ENCODE data around the gene TNIK. TPM values are rescaled to one million over a fixed set of nuclear protein-coding genes. Genes with fewer than 3 reads are reported as not detected.

TNIK gene
- total and polyA plus RNA-seq, 2 donors = 6.5 to 9.0 TPM

DNA sequence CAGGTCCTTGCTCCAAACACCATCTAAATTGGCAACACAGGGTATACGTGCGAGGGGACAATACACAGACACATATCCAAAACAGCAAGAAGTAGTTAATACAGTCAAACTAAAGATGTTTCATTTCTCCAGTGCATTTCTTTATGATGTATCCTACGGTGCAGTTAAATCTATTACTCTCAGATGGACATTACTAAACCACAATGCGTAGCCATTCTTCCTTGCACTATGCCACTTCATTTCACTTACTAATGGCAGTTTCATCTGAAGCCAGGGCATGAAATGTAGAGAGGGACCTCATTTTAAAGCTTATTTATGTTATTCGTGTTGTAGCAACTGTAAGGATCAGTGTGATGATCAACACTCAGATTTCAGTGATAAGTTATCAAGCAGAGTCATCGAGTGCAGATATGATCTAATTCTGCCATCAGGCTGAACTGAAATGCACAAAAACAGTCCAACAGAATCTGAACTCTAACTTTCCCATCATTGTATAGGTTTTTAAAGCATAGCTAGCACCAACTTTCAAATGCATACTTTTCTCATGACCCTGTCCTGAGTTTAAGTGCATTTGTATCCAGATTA, 14.5 kb downstream of the TNIK start:
- Histone ChIP-seq H3K27ac (ENCODE audit: low read depth in 1 of 2, low read length in 1 of 2) (no peak overlapping the region), H3K4me1 (ENCODE audit: control insufficient read depth in 2 of 2, insufficient read depth in 2 of 2, low read length in 2 of 2) (no peaks in the 10 kb centered on the region), H3K4me3 (ENCODE audit: low read length in 2 of 2) (no peak overlapping the region), H3K27me3 (ENCODE audit: control insufficient read depth in 2 of 2, insufficient read depth in 1 of 2, low read length in 1 of 2) (no peaks in the 10 kb centered on the region), H3K36me3 (ENCODE audit: control insufficient read depth in 2 of 2, insufficient read depth in 2 of 2, low read length in 1 of 2) (no peaks in the 10 kb centered on the region), H3K9me3 (ENCODE audit: control insufficient read depth in 2 of 2, insufficient read depth in 1 of 2, low read length in 1 of 2) (no peaks in the 10 kb centered on the region)
- DNase-seq (ENCODE audit: low read depth in 6 of 9, low spot score in 9 of 9) = no peak
- 93% methylated on average over 6 of the region's 6 CpGs for WGBS

DNA sequence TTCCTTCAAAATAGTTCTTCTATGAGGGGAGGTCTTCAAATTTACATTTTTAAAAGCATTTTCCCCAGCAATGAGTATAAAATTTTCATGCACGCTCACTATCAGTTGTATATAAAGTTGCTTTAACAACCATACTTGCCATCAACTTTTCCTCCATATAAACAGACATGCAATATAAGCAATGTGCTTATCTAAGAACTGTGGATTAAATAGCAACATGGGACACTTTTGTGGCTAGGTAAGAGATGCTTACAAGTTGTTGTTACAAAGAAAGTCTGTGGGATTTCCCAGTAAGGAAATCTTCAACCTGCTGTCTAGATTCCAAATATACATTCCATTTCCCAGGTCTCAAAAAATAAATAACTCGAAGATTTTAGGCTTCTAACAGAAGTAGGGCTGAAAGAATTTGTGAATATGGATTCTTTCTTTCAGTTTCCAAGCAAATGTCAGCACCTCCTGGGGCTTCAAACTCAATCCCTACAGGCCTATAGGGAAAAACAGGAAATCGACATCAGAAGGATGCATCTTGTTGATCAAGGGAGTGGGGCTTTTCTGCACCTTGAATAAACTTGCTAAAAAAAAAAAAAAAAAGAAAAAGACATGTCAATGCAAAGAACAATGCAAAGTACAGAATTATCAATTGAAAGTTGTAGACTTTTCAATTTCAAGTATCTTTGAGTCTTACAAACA, 16.1 kb downstream of the TNIK start:
- no peak overlapping the region for H3K4me3 ChIP-seq (ENCODE audit: low read length in 2 of 2)
- H3K27ac ChIP-seq (ENCODE audit: low read depth in 1 of 2, low read length in 1 of 2) = no peak overlapping the region
- no peaks in the 10 kb centered on the region for H3K36me3 ChIP-seq (ENCODE audit: control insufficient read depth in 2 of 2, insufficient read depth in 2 of 2, low read length in 1 of 2)
- H3K9me3 ChIP-seq (ENCODE audit: control insufficient read depth in 2 of 2, insufficient read depth in 1 of 2, low read length in 1 of 2) = no peaks in the 10 kb centered on the region
- no peaks in the 10 kb centered on the region for H3K4me1 ChIP-seq (ENCODE audit: control insufficient read depth in 2 of 2, insufficient read depth in 2 of 2, low read length in 2 of 2)
- DNase-seq (ENCODE audit: low read depth in 6 of 9, low spot score in 9 of 9) = no peak
- 95% methylated on average over 3 of the region's 3 CpGs for WGBS
- no peaks in the 10 kb centered on the region for H3K27me3 ChIP-seq (ENCODE audit: control insufficient read depth in 2 of 2, insufficient read depth in 1 of 2, low read length in 1 of 2)

DNA sequence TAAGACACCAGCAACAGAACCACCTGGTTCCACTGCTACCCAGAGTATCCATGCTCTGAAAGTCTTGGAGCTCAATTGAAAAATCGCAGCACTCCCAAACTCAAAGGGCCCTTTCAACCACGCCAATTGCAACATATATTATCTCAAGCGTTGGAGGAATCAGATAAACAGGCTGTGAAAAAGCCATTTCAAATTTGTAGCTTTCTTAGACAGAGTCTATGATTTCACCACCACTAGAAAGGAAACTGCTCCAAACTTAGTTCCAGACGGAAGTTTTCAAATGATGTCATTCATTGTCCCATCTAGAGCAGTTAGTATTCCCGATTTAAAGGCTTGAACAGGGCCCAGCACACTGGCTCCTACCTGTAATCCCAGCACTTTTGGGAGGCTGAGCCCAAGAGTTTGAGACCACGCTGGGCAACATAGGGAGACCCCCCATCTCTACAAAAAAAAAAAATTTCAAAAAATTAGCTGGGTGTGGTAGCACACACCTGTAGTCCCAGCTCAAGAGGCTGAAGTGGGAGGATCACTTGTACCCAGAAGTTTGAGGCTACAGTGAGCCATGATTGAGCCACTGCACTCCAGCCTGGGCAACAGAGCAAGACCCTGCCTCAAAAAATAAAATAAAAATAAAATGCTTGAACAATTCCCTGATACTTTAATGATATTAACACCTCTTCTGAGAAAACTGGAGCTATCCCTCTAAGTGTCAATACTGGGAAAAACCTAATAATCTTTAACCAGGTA, 16.8 kb downstream of the TNIK start:
- Histone ChIP-seq H3K4me3 (ENCODE audit: low read length in 2 of 2) (no peak overlapping the region), H3K9me3 (ENCODE audit: control insufficient read depth in 2 of 2, insufficient read depth in 1 of 2, low read length in 1 of 2) (no peaks in the 10 kb centered on the region), H3K4me1 (ENCODE audit: control insufficient read depth in 2 of 2, insufficient read depth in 2 of 2, low read length in 2 of 2) (no peaks in the 10 kb centered on the region), H3K27me3 (ENCODE audit: control insufficient read depth in 2 of 2, insufficient read depth in 1 of 2, low read length in 1 of 2) (no peaks in the 10 kb centered on the region), H3K27ac (ENCODE audit: low read depth in 1 of 2, low read length in 1 of 2) (no peak overlapping the region), H3K36me3 (ENCODE audit: control insufficient read depth in 2 of 2, insufficient read depth in 2 of 2, low read length in 1 of 2) (no peaks in the 10 kb centered on the region)
- no peak for DNase-seq (ENCODE audit: low read depth in 6 of 9, low spot score in 9 of 9)
- 97% methylated on average over 6 of the region's 6 CpGs for WGBS

DNA sequence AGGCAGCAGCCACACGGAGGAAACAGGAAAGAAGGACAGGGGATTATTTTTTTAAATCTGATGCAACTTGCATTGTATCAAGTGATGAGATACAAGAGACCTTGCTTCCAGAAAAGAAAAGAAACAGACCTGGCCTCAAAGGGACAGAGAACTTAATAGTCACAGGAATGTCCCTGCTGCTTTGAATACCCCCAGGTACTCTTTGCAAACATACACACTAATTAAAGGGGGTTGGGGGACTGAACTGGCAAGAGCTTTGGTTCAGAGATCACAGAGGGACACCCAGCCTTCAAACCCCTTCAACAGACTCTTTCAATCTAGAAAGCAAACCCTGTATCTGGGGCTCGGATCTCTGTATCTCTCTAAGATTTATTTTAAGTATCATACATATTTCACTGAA, 18.0 kb downstream of the TNIK start:
- no peak for DNase-seq (ENCODE audit: low read depth in 6 of 9, low spot score in 9 of 9)
- no peak overlapping the region for H3K4me3 ChIP-seq (ENCODE audit: low read length in 2 of 2)
- no peak overlapping the region for H3K27ac ChIP-seq (ENCODE audit: low read depth in 1 of 2, low read length in 1 of 2)
- H3K4me1 ChIP-seq (ENCODE audit: control insufficient read depth in 2 of 2, insufficient read depth in 2 of 2, low read length in 2 of 2) = no peaks in the 10 kb centered on the region
- H3K36me3 ChIP-seq (ENCODE audit: control insufficient read depth in 2 of 2, insufficient read depth in 2 of 2, low read length in 1 of 2) = no peaks in the 10 kb centered on the region
- 72% methylated on average over 2 of the region's 2 CpGs for WGBS
- no peaks in the 10 kb centered on the region for H3K27me3 ChIP-seq (ENCODE audit: control insufficient read depth in 2 of 2, insufficient read depth in 1 of 2, low read length in 1 of 2)
- H3K9me3 ChIP-seq (ENCODE audit: control insufficient read depth in 2 of 2, insufficient read depth in 1 of 2, low read length in 1 of 2) = no peaks in the 10 kb centered on the region

DNA sequence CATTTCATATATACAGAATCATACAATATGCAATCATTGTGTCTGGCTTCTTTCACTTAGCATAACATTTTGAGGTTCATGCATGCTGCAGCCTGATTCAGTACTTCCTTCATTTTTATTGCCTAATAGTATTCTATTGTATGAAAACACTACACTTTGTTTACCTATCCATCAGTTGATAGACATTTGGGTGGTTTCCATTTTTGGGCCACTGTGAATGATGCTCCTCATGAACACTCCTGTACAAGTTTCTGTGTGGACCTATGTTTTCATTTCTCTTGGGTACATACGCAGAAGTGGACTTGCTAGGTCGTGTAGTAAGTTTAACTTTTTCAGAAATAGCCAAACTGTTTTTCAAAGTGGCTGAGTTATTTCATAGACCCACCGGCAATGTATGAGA, 18.8 kb downstream of the TNIK start:
- 95% methylated on average over 3 of the region's 3 CpGs for WGBS
- no peaks in the 10 kb centered on the region for H3K9me3 ChIP-seq (ENCODE audit: control insufficient read depth in 2 of 2, insufficient read depth in 1 of 2, low read length in 1 of 2)
- H3K4me3 ChIP-seq (ENCODE audit: low read length in 2 of 2) = no peak overlapping the region
- no peaks in the 10 kb centered on the region for H3K4me1 ChIP-seq (ENCODE audit: control insufficient read depth in 2 of 2, insufficient read depth in 2 of 2, low read length in 2 of 2)
- DNase-seq (ENCODE audit: low read depth in 6 of 9, low spot score in 9 of 9) = no peak
- no peaks in the 10 kb centered on the region for H3K36me3 ChIP-seq (ENCODE audit: control insufficient read depth in 2 of 2, insufficient read depth in 2 of 2, low read length in 1 of 2)
- H3K27ac ChIP-seq (ENCODE audit: low read depth in 1 of 2, low read length in 1 of 2) = no peak overlapping the region
- no peaks in the 10 kb centered on the region for H3K27me3 ChIP-seq (ENCODE audit: control insufficient read depth in 2 of 2, insufficient read depth in 1 of 2, low read length in 1 of 2)

DNA sequence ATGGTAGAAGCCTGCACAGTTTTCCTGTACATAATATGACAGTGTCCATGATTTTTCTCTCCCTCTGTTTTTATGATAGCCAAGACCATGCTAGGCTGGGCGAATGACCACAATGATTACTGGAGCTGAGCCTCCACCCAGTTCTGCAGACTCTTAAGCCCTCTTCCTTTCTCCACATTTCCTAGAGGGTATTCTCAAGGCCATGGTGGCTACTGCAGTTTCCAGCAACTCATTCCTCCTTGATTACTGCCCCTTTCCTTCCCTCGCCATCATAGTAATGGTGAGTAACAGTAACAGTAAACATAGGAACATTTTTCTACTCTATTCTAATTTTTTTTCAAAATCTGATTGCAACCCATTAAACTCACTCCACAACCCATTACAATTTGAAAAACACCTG, 20.2 kb downstream of the TNIK start:
- whole genome bisulfite sequencing = 96% methylated on average over 2 of the region's 2 CpGs
- no peaks in the 10 kb centered on the region for H3K36me3 ChIP-seq (ENCODE audit: control insufficient read depth in 2 of 2, insufficient read depth in 2 of 2, low read length in 1 of 2)
- no peak overlapping the region for H3K27ac ChIP-seq (ENCODE audit: low read depth in 1 of 2, low read length in 1 of 2)
- H3K4me3 ChIP-seq (ENCODE audit: low read length in 2 of 2) = no peak overlapping the region
- H3K27me3 ChIP-seq (ENCODE audit: control insufficient read depth in 2 of 2, insufficient read depth in 1 of 2, low read length in 1 of 2) = no peaks in the 10 kb centered on the region
- no peaks in the 10 kb centered on the region for H3K4me1 ChIP-seq (ENCODE audit: control insufficient read depth in 2 of 2, insufficient read depth in 2 of 2, low read length in 2 of 2)
- DNase-seq (ENCODE audit: low read depth in 6 of 9, low spot score in 9 of 9) = no peak
- no peaks in the 10 kb centered on the region for H3K9me3 ChIP-seq (ENCODE audit: control insufficient read depth in 2 of 2, insufficient read depth in 1 of 2, low read length in 1 of 2)

DNA sequence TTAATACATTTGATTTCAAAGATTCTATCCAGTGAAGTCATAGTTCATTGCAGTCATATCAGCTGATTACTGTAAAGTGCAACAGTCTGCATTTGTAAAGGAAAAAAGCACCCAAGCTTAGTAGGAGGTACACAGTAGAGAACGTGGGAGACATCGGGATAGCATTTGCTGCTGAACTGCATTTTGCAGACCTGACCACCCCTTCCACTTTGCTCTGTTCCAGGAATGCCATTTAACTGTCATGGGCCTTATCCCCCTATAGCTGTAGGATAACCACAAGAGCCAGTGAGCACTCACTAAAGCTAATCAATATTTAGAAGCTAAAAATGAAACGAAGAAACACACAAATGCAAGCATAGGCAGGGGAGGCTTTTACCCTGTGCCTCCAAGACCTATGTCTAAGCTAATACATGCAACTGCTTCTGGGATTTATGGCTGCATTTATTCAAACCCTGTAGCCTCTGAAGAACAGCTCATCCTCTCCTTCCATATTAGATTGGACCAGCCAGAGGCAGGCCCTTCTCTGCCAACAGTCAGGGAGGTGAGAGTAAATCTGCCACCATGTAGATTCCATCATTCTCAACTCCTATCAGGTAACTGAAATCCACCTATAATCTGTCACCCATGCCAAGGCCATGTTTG, 23.0 kb downstream of the TNIK start:
- H3K27ac ChIP-seq (ENCODE audit: low read depth in 1 of 2, low read length in 1 of 2) = no peak overlapping the region
- H3K4me1 ChIP-seq (ENCODE audit: control insufficient read depth in 2 of 2, insufficient read depth in 2 of 2, low read length in 2 of 2) = no peaks in the 10 kb centered on the region
- H3K36me3 ChIP-seq (ENCODE audit: control insufficient read depth in 2 of 2, insufficient read depth in 2 of 2, low read length in 1 of 2) = no peaks in the 10 kb centered on the region
- no peak overlapping the region for H3K4me3 ChIP-seq (ENCODE audit: low read length in 2 of 2)
- no peaks in the 10 kb centered on the region for H3K27me3 ChIP-seq (ENCODE audit: control insufficient read depth in 2 of 2, insufficient read depth in 1 of 2, low read length in 1 of 2)
- DNase-seq (ENCODE audit: low read depth in 6 of 9, low spot score in 9 of 9) = no peak
- no peaks in the 10 kb centered on the region for H3K9me3 ChIP-seq (ENCODE audit: control insufficient read depth in 2 of 2, insufficient read depth in 1 of 2, low read length in 1 of 2)
- 95% methylated on average over 3 of the region's 3 CpGs for WGBS

DNA sequence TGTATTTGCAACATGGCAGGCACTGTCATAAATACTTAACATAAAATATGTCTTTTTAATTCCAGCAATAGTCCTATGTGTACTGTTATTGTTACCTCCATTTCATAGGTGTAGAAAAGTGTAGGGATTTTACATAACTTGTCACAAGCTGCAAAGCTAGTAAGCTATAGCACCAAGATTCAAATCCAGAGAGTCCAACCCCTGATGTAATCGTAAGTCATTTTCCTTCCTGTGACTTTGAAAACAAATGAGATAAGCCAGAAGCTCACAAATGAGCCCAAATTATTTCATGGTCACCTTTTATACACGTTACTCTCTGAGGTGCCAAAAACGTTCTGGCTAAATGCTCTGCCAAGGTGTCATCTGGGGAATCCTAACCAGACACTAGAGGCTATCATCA, 23.8 kb downstream of the TNIK start:
- H3K9me3 ChIP-seq (ENCODE audit: control insufficient read depth in 2 of 2, insufficient read depth in 1 of 2, low read length in 1 of 2) = no peaks in the 10 kb centered on the region
- H3K27me3 ChIP-seq (ENCODE audit: control insufficient read depth in 2 of 2, insufficient read depth in 1 of 2, low read length in 1 of 2) = no peaks in the 10 kb centered on the region
- H3K36me3 ChIP-seq (ENCODE audit: control insufficient read depth in 2 of 2, insufficient read depth in 2 of 2, low read length in 1 of 2) = no peaks in the 10 kb centered on the region
- no peaks in the 10 kb centered on the region for H3K4me1 ChIP-seq (ENCODE audit: control insufficient read depth in 2 of 2, insufficient read depth in 2 of 2, low read length in 2 of 2)
- H3K27ac ChIP-seq (ENCODE audit: low read depth in 1 of 2, low read length in 1 of 2) = no peak overlapping the region
- no peak overlapping the region for H3K4me3 ChIP-seq (ENCODE audit: low read length in 2 of 2)
- DNase-seq (ENCODE audit: low read depth in 6 of 9, low spot score in 9 of 9) = no peak
- WGBS = 82% methylated on average over 3 of the region's 3 CpGs

DNA sequence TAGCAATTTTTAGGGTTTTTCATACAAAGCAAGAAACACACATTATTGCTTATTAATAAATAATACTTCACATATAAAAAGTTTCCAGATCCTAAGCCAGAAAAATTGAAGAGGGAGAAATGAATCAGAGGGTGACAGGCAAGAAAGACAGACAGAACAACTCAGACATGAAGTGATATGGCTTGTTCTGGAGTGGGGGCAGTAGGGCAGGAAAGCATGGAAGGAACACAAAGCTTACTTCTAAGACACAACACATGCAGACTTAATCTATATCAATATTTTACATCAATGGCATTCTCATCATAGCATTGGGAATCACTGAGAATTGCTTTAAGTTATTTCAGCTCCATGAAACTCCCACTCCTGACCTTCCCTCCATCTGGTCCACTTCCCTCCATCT, 24.4 kb downstream of the TNIK start:
- H3K27ac ChIP-seq (ENCODE audit: low read depth in 1 of 2, low read length in 1 of 2) = no peak overlapping the region
- H3K9me3 ChIP-seq (ENCODE audit: control insufficient read depth in 2 of 2, insufficient read depth in 1 of 2, low read length in 1 of 2) = no peaks in the 10 kb centered on the region
- no peaks in the 10 kb centered on the region for H3K27me3 ChIP-seq (ENCODE audit: control insufficient read depth in 2 of 2, insufficient read depth in 1 of 2, low read length in 1 of 2)
- H3K4me3 ChIP-seq (ENCODE audit: low read length in 2 of 2) = no peak overlapping the region
- no peak for DNase-seq (ENCODE audit: low read depth in 6 of 9, low spot score in 9 of 9)
- H3K4me1 ChIP-seq (ENCODE audit: control insufficient read depth in 2 of 2, insufficient read depth in 2 of 2, low read length in 2 of 2) = no peaks in the 10 kb centered on the region
- no peaks in the 10 kb centered on the region for H3K36me3 ChIP-seq (ENCODE audit: control insufficient read depth in 2 of 2, insufficient read depth in 2 of 2, low read length in 1 of 2)
